ENCODE data around the gene TMPRSS11B.
"Not testable (repeated sequence)": the region's sequence is repeated elsewhere in the genome, so short reads cannot be mapped to it uniquely, and the experiment has no call there.

TMPRSS11B gene

GRCh38 chr4:68218044-68218443 lies 27.4 kb downstream of the TMPRSS11B start:
- H3K4me3 ChIP-seq (ENCODE audit: low read depth, low read length) = no peak overlapping the region
- no peaks in the 10 kb centered on the region for H3K36me3 ChIP-seq (ENCODE audit: control insufficient read depth, insufficient read depth, low read length)
- peaks cover 30% of the 10 kb centered on the region for H3K4me1 ChIP-seq (ENCODE audit: control insufficient read depth, insufficient read depth, low read length)
- peak overlapping the region; percentile 70 for H3K27ac ChIP-seq (ENCODE audit: low read depth, low read length)
- H3K27me3 ChIP-seq (ENCODE audit: control insufficient read depth, insufficient read depth, low read length) = no peaks in the 10 kb centered on the region
- H3K9me3 ChIP-seq (ENCODE audit: control insufficient read depth, insufficient read depth, low read length) = no peaks in the 10 kb centered on the region
- H3K9ac ChIP-seq (ENCODE audit: low read depth, low read length) = no peak overlapping the region

- peaks cover 30% of the 10 kb centered on the region for H3K4me1 ChIP-seq (ENCODE audit: control insufficient read depth, insufficient read depth, low read length)
Observed at GRCh38 chr4:68216501-68216900, 29.0 kb downstream of the TMPRSS11B start.

GRCh38 chr4:68209003-68209402 lies 36.5 kb downstream of the TMPRSS11B start:
- H3K9ac ChIP-seq (ENCODE audit: low read depth, low read length) = no peak overlapping the region
- no peaks in the 10 kb centered on the region for H3K36me3 ChIP-seq (ENCODE audit: control insufficient read depth, insufficient read depth, low read length)
- H3K27me3 ChIP-seq (ENCODE audit: control insufficient read depth, insufficient read depth, low read length) = no peaks in the 10 kb centered on the region
- no peaks in the 10 kb centered on the region for H3K4me1 ChIP-seq (ENCODE audit: control insufficient read depth, insufficient read depth, low read length)
- peaks cover 18% of the 10 kb centered on the region for H3K9me3 ChIP-seq (ENCODE audit: control insufficient read depth, insufficient read depth, low read length)
- H3K27ac ChIP-seq (ENCODE audit: low read depth, low read length) = no peak overlapping the region
- H3K4me3 ChIP-seq (ENCODE audit: low read depth, low read length) = no peak overlapping the region

More at GRCh38 chr4:68216501-68216900, 29.0 kb downstream of the TMPRSS11B start:
- Histone ChIP-seq H3K27ac (ENCODE audit: low read depth, low read length) (peak overlapping the region; percentile 45), H3K27me3 (ENCODE audit: control insufficient read depth, insufficient read depth, low read length) (no peaks in the 10 kb centered on the region), H3K9me3 (ENCODE audit: control insufficient read depth, insufficient read depth, low read length) (no peaks in the 10 kb centered on the region), H3K36me3 (ENCODE audit: control insufficient read depth, insufficient read depth, low read length) (no peaks in the 10 kb centered on the region), H3K9ac (ENCODE audit: low read depth, low read length) (no peak overlapping the region), H3K4me3 (ENCODE audit: low read depth, low read length) (no peak overlapping the region)

- H3K27ac ChIP-seq (ENCODE audit: low read depth, low read length); H3K36me3 ChIP-seq (ENCODE audit: control insufficient read depth, insufficient read depth, low read length); H3K4me1 ChIP-seq (ENCODE audit: control insufficient read depth, insufficient read depth, low read length); H3K9me3 ChIP-seq (ENCODE audit: control insufficient read depth, insufficient read depth, low read length); H3K9ac ChIP-seq (ENCODE audit: low read depth, low read length); H3K4me3 ChIP-seq (ENCODE audit: low read depth, low read length); H3K27me3 ChIP-seq (ENCODE audit: control insufficient read depth, insufficient read depth, low read length): not testable (repeated sequence)
Observed at GRCh38 chr4:68194305-68194704, 51.2 kb downstream of the TMPRSS11B start.

GRCh38 chr4:68193194-68193593 lies 52.3 kb downstream of the TMPRSS11B start:
- Histone ChIP-seq H3K27me3 (ENCODE audit: control insufficient read depth, insufficient read depth, low read length) (no peaks in the 10 kb centered on the region), H3K4me1 (ENCODE audit: control insufficient read depth, insufficient read depth, low read length) (no peaks in the 10 kb centered on the region), H3K27ac (ENCODE audit: low read depth, low read length) (no peak overlapping the region), H3K9ac (ENCODE audit: low read depth, low read length) (no peak overlapping the region), H3K9me3 (ENCODE audit: control insufficient read depth, insufficient read depth, low read length) (peaks cover 5% of the 10 kb centered on the region; the same call in 1 of the 2 replicates), H3K4me3 (ENCODE audit: low read depth, low read length) (no peak overlapping the region), H3K36me3 (ENCODE audit: control insufficient read depth, insufficient read depth, low read length) (no peaks in the 10 kb centered on the region)

GRCh38 chr4:68187145-68187544 lies 58.3 kb downstream of the TMPRSS11B start:
- Histone ChIP-seq H3K4me1 (ENCODE audit: control insufficient read depth, insufficient read depth, low read length) (no peaks in the 10 kb centered on the region), H3K9me3 (ENCODE audit: control insufficient read depth, insufficient read depth, low read length) (no peaks in the 10 kb centered on the region), H3K36me3 (ENCODE audit: control insufficient read depth, insufficient read depth, low read length) (no peaks in the 10 kb centered on the region), H3K9ac (ENCODE audit: low read depth, low read length) (no peak overlapping the region), H3K4me3 (ENCODE audit: low read depth, low read length) (no peak overlapping the region), H3K27ac (ENCODE audit: low read depth, low read length) (no peak overlapping the region), H3K27me3 (ENCODE audit: control insufficient read depth, insufficient read depth, low read length) (no peaks in the 10 kb centered on the region)

GRCh38 chr4:68184923-68185322 lies 60.6 kb downstream of the TMPRSS11B start:
- no peak overlapping the region for H3K9ac ChIP-seq (ENCODE audit: low read depth, low read length)
- H3K27me3 ChIP-seq (ENCODE audit: control insufficient read depth, insufficient read depth, low read length) = no peaks in the 10 kb centered on the region
- no peaks in the 10 kb centered on the region for H3K36me3 ChIP-seq (ENCODE audit: control insufficient read depth, insufficient read depth, low read length)
- no peak overlapping the region for H3K27ac ChIP-seq (ENCODE audit: low read depth, low read length)
- no peaks in the 10 kb centered on the region for H3K4me1 ChIP-seq (ENCODE audit: control insufficient read depth, insufficient read depth, low read length)
- no peaks in the 10 kb centered on the region for H3K9me3 ChIP-seq (ENCODE audit: control insufficient read depth, insufficient read depth, low read length)
- H3K4me3 ChIP-seq (ENCODE audit: low read depth, low read length) = no peak overlapping the region

- Histone ChIP-seq H3K27me3 (ENCODE audit: control insufficient read depth, insufficient read depth, low read length) (no peaks in the 10 kb centered on the region), H3K4me3 (ENCODE audit: low read depth, low read length) (no peak overlapping the region), H3K4me1 (ENCODE audit: control insufficient read depth, insufficient read depth, low read length) (no peaks in the 10 kb centered on the region), H3K9me3 (ENCODE audit: control insufficient read depth, insufficient read depth, low read length) (no peaks in the 10 kb centered on the region), H3K27ac (ENCODE audit: low read depth, low read length) (no peak overlapping the region), H3K36me3 (ENCODE audit: control insufficient read depth, insufficient read depth, low read length) (no peaks in the 10 kb centered on the region), H3K9ac (ENCODE audit: low read depth, low read length) (no peak overlapping the region)
Observed at GRCh38 chr4:68183417-68183816, 62.1 kb downstream of the TMPRSS11B start.

- Histone ChIP-seq H3K4me1 (ENCODE audit: control insufficient read depth, insufficient read depth, low read length) (no peaks in the 10 kb centered on the region), H3K9ac (ENCODE audit: low read depth, low read length) (no peak overlapping the region), H3K4me3 (ENCODE audit: low read depth, low read length) (no peak overlapping the region), H3K9me3 (ENCODE audit: control insufficient read depth, insufficient read depth, low read length) (no peaks in the 10 kb centered on the region), H3K36me3 (ENCODE audit: control insufficient read depth, insufficient read depth, low read length) (no peaks in the 10 kb centered on the region), H3K27me3 (ENCODE audit: control insufficient read depth, insufficient read depth, low read length) (no peaks in the 10 kb centered on the region), H3K27ac (ENCODE audit: low read depth, low read length) (no peak overlapping the region)
Observed at GRCh38 chr4:68182382-68182820, 63.1 kb downstream of the TMPRSS11B start.

- no peaks in the 10 kb centered on the region for H3K27me3 ChIP-seq (ENCODE audit: control insufficient read depth, insufficient read depth, low read length)
- no peaks in the 10 kb centered on the region for H3K4me1 ChIP-seq (ENCODE audit: control insufficient read depth, insufficient read depth, low read length)
- no peak overlapping the region for H3K9ac ChIP-seq (ENCODE audit: low read depth, low read length)
- H3K27ac ChIP-seq (ENCODE audit: low read depth, low read length) = no peak overlapping the region
- H3K36me3 ChIP-seq (ENCODE audit: control insufficient read depth, insufficient read depth, low read length) = no peaks in the 10 kb centered on the region
- H3K9me3 ChIP-seq (ENCODE audit: control insufficient read depth, insufficient read depth, low read length) = no peaks in the 10 kb centered on the region
- no peak overlapping the region for H3K4me3 ChIP-seq (ENCODE audit: low read depth, low read length)
Observed at GRCh38 chr4:68180849-68181526, 64.5 kb downstream of the TMPRSS11B start.

GRCh38 chr4:68176904-68177303 lies 68.6 kb downstream of the TMPRSS11B start:
- Histone ChIP-seq H3K9me3 (ENCODE audit: control insufficient read depth, insufficient read depth, low read length) (peaks cover 10% of the 10 kb centered on the region), H3K9ac (ENCODE audit: low read depth, low read length) (no peak overlapping the region), H3K36me3 (ENCODE audit: control insufficient read depth, insufficient read depth, low read length) (no peaks in the 10 kb centered on the region), H3K27me3 (ENCODE audit: control insufficient read depth, insufficient read depth, low read length) (no peaks in the 10 kb centered on the region), H3K27ac (ENCODE audit: low read depth, low read length) (no peak overlapping the region), H3K4me3 (ENCODE audit: low read depth, low read length) (no peak overlapping the region), H3K4me1 (ENCODE audit: control insufficient read depth, insufficient read depth, low read length) (no peaks in the 10 kb centered on the region)
